GM21423 (cell line): ENCODE results near the gene FGFBP1.
"Not testable (repeated sequence)": the region's sequence is repeated elsewhere in the genome, so short reads cannot be mapped to it uniquely, and the experiment has no call there.

Source experiments
- ATAC-seq: cut with Tn5 transposase; IDR thresholded peaks from one replicate; pipeline ENCODE4 v1.9.1; 2021; ENCODE audit warnings: mild to moderate bottlenecking, moderate library complexity; ENCODE audit not compliant: unreplicated experiment

The FGFBP1 gene

GRCh38 chr4:15947684-15948083 is 9.1 kb upstream of the FGFBP1 start:
- no peak for ATAC-seq

DNA sequence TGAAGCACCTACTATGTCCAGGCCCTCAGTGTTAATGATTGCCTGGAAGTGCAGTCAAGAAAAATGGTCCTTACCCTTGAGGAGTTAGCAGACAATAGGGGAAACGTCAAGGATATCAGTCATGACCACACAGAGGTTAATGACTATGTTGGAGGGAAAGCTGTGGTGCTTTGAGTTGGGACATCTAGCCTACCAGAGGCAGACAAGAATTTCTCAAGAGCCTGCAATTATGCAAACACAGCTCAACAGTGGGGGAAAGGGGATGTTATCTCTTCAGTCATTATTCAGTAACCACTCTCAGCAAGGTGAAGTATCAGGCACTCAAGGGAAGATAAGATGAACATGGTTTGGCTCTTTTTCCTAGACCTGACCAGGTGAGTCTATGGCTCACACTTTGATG is 7.0 kb upstream of the FGFBP1 start:
- no peak for ATAC-seq

DNA sequence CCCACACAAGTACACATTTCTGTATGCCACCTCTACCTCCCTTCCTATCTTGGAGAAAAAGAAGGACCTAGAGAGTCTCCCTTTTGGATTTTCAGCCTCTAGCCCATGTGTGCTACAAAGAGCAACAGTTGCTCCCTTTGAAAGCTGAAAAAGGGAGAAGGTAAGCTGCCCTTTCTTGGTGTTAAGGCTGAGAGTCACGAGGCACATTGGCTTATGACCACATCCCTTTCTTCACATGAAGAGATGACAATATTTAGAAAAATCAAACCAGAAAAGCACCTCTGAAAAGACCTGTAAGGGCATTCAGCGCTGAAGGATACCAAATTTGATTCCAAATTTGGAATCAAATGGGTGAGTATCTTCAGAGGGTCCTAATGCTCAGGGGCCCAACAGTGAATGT is 6.4 kb upstream of the FGFBP1 start:
- ATAC-seq: no peak

DNA sequence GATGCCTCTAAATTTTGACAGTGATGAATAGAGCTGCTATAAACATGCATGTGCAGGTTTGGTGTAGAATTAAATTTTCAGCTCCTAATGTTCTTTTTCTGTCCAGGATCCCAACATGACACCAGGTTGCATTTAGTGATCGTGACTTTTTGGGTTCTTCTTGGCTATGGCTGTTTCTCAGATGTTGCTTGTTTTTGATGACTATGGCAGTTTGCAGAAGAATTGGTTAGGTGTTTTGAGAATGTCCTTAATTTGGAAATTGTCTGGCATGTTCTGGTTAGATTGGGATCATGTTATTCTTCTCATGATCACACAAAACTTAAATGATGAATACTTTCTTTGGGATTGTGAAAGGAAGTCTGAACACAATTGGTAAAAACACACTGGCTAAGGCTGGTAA is 3.7 kb upstream of the FGFBP1 start:
- no peak for ATAC-seq

- ATAC-seq: no peak
These were observed 358 bp downstream of the FGFBP1 start for GRCh38 chr4:15938182-15938581.

DNA sequence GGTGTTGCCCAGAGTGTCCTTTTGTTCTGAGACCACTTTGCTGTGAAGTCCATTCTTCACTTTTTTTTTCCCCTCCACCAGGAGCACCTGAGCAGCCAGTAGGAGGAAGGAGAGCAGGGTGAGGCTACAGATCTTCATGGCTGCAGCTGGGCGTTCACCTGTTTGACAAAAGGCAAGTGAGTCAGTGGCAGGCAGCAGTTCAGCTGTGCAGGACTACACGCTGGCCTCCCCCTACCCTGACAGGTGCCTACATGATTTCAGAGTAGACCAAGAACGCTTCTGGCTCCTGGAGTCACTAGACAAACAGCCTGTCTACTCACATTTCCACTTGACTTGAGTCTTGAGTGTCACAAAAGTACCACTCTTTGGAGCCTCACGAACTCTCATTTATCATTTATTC is 2.0 kb downstream of the FGFBP1 start:
- ATAC-seq: no peak

DNA sequence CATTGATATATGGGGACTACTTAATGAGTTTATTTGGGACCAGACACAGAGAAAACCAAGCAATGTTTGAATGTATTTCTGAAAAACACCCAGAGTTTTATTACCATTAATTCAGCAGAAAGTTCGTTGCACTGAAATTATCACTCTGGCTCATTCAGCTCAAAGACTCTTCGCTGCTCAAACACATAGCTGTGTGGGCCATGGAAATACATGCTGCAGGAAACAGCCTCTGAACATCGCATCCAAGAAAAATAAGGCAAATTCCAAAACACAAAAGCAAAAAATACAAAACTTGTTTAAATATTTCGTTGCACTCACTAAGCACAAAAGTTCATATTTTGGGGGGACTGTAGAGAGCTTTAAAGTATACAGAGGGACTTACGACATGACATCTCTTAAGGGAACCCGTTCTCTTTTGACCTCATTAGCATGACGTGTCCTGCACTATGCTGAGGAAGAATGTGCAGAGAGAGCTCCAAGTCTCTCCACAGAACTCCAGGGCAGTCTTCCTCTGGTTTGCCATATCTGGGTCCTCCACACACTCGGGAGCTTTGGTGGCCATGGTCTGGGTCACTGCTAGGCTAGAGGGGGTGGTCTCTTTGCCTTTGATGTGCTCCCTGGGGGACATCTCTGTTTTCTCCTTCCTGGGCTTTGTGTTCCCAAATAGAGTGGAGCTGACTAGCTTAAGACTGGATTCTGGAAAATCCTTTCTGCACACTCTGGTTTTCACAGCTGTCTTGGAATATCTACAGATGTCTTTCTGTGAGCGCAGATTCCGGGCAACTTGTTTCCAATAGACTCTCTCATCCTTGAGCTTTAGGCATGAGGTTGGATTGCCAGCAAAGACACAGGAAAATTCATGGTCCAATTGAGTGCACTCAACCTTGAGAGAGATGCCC is 2.8 kb downstream of the FGFBP1 start:
- ATAC-seq: no peak

- no peak for ATAC-seq
These were observed 4.3 kb downstream of the FGFBP1 start for GRCh38 chr4:15934259-15934658.

DNA sequence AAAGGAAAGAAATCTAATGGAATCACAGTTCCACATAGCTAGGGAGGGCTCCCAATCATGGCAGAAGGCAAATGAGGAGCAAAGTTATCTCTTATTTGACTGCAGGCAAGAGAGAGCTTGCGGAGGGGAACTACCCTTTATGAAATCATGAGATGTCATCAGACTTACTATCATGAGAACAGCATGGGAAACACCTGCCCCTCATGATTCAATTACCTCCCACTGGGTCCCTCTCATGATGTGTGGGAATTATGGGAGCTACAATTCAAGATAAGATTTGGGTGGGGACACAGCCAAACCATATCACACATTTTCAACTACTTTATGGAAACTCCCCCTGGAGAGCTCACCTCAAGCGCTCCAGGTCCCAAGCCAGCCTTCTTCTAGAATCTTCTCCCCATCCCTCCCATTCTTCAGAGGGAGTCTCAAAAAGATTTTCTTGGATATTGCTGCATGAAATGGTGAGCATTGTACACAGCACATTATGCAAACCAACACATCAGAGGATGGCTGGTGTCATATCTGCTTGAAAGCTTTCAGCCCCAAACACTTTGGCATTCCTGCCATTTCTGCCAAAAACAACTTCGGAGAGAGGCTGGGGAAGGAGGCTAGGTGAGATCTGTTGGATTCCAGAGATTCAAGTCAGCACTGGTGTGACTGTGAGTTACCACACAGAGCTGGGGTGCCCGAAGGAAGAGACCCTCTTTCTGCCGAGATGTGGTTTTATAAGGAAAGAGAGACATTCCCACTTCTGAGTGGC is 6.9 kb downstream of the FGFBP1 start:
- ATAC-seq: no peak

DNA sequence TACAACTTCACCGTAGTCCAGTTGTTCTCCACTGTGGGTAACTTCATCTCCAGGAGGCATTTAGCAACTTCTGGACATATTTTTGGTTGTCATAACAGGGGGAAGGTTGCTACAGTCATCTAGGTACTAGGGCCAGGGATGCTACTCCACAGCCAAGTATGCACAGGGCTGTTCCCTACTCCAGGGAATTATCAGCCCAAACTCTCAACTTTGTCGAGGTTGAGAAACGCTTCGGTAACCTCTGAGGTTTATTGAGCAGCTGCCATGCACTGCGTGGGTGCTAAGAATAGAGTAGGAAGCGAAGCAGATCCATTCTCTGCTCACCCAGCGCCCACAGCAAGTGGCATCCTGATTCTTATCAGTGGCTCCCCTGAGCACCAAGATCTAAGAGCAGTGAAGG is 8.2 kb downstream of the FGFBP1 start:
- no peak for ATAC-seq

GRCh38 chr4:15929540-15929939 is 9.0 kb downstream of the FGFBP1 start:
- no peak for ATAC-seq

DNA sequence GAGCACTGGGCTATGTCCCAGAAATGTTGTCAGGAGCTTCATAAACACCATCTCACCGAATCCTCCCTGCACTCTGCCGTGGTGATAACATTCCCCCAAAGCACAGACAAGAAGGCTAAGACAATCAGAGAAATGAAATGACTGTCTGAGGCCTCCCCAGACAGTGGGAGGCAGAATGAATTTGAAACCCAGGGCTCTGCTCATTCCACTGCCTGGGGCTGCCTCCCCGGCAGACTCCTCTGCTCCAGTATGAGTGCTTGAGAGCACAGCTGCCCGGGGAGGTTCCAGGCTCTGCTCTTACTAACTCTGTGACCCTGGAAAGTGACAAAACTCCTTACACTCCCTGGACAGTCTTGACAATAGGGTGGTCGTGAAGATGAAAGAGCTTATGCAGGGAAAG is 9.7 kb downstream of the FGFBP1 start:
- no peak for ATAC-seq

DNA sequence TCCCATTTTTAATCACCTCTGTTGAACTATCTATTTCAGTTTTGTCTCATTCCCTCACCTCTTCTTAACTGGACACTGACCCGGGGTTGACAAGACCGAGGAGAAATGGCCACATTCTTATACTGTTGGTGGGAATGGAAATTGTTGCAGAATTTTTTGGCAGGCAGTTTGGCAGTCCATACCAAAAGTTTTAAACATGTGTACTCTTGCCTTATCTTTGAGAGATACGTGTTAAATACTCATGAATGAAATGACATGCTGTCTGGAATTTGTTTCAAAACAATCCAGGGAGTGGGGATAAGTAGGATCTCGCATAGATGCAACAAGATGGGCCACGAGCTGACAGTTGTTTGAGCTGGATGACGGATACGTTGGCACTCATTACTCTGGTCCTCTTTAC is 12.1 kb downstream of the FGFBP1 start:
- no peak for ATAC-seq

GRCh38 chr4:15925830-15926229 is 12.7 kb downstream of the FGFBP1 start:
- no peak for ATAC-seq

DNA sequence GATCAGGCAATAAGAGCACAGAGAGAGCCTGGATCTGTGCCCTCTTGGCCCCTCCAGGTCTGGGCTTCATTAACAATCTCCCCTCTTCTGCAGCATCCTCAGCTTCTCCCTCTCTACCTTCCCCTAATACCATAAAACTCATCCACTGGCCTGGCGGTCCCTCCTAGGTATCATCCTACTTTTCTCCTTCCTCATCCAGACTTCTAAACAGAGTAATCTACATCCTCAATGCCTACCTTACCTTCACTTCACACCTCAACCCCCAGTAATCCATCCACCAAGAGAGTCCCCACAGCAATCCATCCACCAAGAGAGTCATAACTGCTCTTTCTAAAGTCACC is 17.0 kb downstream of the FGFBP1 start:
- no peak for ATAC-seq

DNA sequence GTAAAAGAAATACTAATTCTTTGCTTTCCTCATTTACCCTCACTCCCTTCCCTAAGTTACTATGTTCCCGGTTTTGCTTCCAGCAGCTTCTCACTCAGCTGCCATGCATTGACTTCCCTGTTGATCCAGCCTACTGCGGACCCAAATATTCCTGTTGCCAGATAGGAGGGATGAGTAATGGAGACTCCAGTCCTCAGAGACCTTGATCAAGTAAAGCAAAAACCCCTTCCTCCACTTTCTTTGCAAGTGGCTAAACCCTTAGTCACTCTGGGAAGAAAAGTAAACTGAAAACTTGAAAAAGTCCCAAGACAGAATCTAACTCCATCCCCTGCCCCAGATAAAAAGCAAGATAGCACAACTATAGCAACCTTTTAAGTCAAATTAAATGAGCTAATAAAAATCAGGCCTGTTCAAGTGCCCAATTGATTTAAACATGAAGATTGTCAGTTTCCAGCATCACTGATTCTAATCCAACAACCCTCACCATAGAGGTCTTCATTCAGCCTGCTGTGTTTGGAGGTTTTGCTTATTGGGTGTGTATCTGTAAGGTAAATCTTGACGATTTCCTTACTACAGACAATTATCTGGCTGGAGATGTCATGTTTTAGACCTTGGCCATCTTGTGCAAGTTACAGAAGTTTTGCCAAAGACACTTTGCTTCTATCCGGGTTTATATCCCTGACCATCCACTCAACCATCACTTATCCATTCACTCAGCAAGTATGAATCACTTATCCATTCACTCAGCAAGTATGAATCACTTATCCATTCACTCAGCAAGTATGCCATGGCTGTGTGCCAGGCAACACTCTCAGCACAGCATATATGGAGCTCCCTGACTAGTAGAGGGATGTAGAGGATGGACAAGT is 17.6 kb downstream of the FGFBP1 start:
- no peak for ATAC-seq

GRCh38 chr4:15918484-15919129 is 19.9 kb downstream of the FGFBP1 start:
- ATAC-seq: no peak

DNA sequence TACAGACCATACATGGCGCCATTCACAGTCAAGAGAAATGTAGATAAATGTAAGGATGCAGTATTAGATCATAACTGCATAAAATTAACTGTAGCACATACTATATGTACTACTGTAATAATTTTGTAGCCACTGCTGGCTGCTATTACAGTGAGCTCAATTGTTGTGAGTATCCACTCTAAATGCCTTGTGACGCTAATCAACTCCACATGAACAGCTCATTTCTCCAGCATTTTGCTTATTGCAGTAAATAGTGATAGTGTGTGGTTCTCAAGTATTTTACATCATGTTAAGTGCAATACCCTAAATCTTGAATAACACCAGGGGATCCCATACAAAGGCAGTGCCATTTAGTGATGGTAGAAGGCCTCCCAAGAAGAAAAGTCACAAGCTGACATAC is 21.2 kb downstream of the FGFBP1 start:
- no peak for ATAC-seq

- ATAC-seq: not testable (repeated sequence)
These were observed 22.2 kb downstream of the FGFBP1 start for GRCh38 chr4:15916358-15916757.

DNA sequence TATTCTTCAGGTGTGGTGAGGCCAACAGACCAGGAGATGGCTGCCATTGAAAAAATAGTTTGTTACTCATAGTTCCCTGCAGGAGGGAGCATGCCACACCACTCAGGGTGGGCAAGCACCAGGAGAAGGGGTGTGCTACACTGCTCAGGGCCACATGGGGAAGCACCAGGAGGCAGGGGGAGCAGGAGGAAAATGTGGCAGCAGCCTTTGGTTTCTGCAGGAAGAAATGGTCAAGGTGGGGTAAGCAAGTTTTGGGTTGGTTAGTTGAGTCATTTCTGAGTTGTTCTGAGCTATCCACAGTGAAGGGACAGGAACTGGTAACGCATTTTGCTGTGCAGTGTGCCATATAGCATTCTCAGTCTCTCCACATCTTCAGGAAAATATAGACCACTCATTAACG is 23.8 kb downstream of the FGFBP1 start:
- no peak for ATAC-seq

- no peak for ATAC-seq
These were observed 24.2 kb downstream of the FGFBP1 start for GRCh38 chr4:15914291-15914690.
